ENCODE data around the gene RRAD. TPM values are rescaled to one million over a fixed set of nuclear protein-coding genes. Genes with fewer than 3 reads are reported as not detected.
A peak's percentile ranks its signal among the peaks of the same experiment; 100 is the strongest.
"Not testable (repeated sequence)": the region's sequence is repeated elsewhere in the genome, so short reads cannot be mapped to it uniquely, and the experiment has no call there.

RRAD gene
- total and polyA plus RNA-seq, 7 donors = 164 to 2,869 (median 304) TPM

- TF ChIP-seq CTCF (IDR thresholded peaks at IDR 0.05) = no peak
- Histone ChIP-seq H3K4me1 (peaks cover 22% of the 10 kb centered on the region), H3K27ac (no peak overlapping the region), H3K36me3 (ENCODE audit: insufficient read depth in 1 of 2, low read depth in 1 of 2) (peaks cover 3 to 67% of the 10 kb centered on the region in 2 donors), H3K9me3 (no peaks in the 10 kb centered on the region), H3K27me3 (ENCODE audit: insufficient read depth in 3 of 3, low read length in 2 of 3) (no peaks in the 10 kb centered on the region), H3K4me3 (peak overlapping the region; percentile 91)
- intact Hi-C loops (cut with DNase I) = no loop called here
- ATAC-seq (no peak), DNase-seq (peak in 1 of 2 donors; percentile 27)
- WGBS, 3 donors = 85 to 89% (median 88%) methylated on average over 10 of the region's 10 CpGs
These were observed 12.5 kb upstream of the RRAD start for GRCh38 chr16:66937725-66938337.

GRCh38 chr16:66936889-66937554, 11.7 kb upstream of the RRAD start:
- no peak for ATAC-seq
- Histone ChIP-seq H3K9me3 (no peaks in the 10 kb centered on the region), H3K27ac (peak overlapping the region; percentile 91), H3K36me3 (ENCODE audit: insufficient read depth in 1 of 2, low read depth in 1 of 2) (peaks cover 0 to 67% of the 10 kb centered on the region in 2 donors), H3K4me1 (peaks cover 26% of the 10 kb centered on the region), H3K27me3 (ENCODE audit: insufficient read depth in 3 of 3, low read length in 2 of 3) (no peaks in the 10 kb centered on the region), H3K4me3 (peak overlapping the region; percentile 91)
- no peak for TF ChIP-seq CTCF (IDR thresholded peaks at IDR 0.05)
- DNase-seq = peak in 1 of 2 donors; percentile 22
- WGBS, 3 donors = 69 to 83% (median 77%) methylated on average over 4 of the region's 4 CpGs
- intact Hi-C loops (cut with DNase I) = no loop called here

- TF ChIP-seq CTCF (IDR thresholded peaks at IDR 0.05) = no peak
- ATAC-seq = no peak
- H3K4me3 ChIP-seq = peak overlapping the region; percentile 91
- H3K4me1 ChIP-seq = peaks cover 28% of the 10 kb centered on the region
- H3K9me3 ChIP-seq = no peaks in the 10 kb centered on the region
- peaks cover 0 to 65% of the 10 kb centered on the region in 2 donors for H3K36me3 ChIP-seq (ENCODE audit: insufficient read depth in 1 of 2, low read depth in 1 of 2)
- 55 to 69% (median 56%) methylated on average over 6 of the region's 6 CpGs for WGBS, 3 donors
- intact Hi-C loops (cut with DNase I) = no loop called here
- H3K27ac ChIP-seq = peak overlapping the region; percentile 91
- H3K27me3 ChIP-seq (ENCODE audit: insufficient read depth in 3 of 3, low read length in 2 of 3) = no peaks in the 10 kb centered on the region
- DNase-seq = peak in 1 of 2 donors; percentile 10
These were observed 11.1 kb upstream of the RRAD start for GRCh38 chr16:66936462-66936861.

- Histone ChIP-seq H3K27me3 (ENCODE audit: insufficient read depth in 3 of 3, low read length in 2 of 3) (no peaks in the 10 kb centered on the region), H3K4me1 (peaks cover 30% of the 10 kb centered on the region), H3K27ac (peak within 1 kb of the TSS; percentile 91), H3K4me3 (peak within 1 kb of the TSS; percentile 91), H3K9me3 (no peaks in the 10 kb centered on the region), H3K36me3 (ENCODE audit: insufficient read depth in 1 of 2, low read depth in 1 of 2) (peaks cover 0 to 55% of the 10 kb centered on the region in 2 donors)
- 17 to 22% (median 20%) methylated on average over 39 to 44 of the region's 44 CpGs for WGBS, 3 donors
- no peak for TF ChIP-seq CTCF (IDR thresholded peaks at IDR 0.05)
- peak; percentile 58 to 79 for DNase-seq
- intact Hi-C loops (cut with DNase I) = no loop called here
- ATAC-seq = peak; percentile 41 to 71 (median 64)
These were observed 10.1 kb upstream of the RRAD start, which contains the start of gene CES2 for GRCh38 chr16:66935314-66936011. Gene CES2, plus strand, starts transcription at chr16:66935516. Its CDS starts 120 bp downstream, at chr16:66935636.

GRCh38 chr16:66934839-66935313, 9.5 kb upstream of the RRAD start:
- intact Hi-C loops (cut with DNase I) = loop anchor here in 1 of 2 donors (5.0 kb wide), 1 partner anchor 38 kb away; no protein-coding TSS in a partner anchor
- Histone ChIP-seq H3K4me1 (peaks cover 36% of the 10 kb centered on the region), H3K36me3 (ENCODE audit: insufficient read depth in 1 of 2, low read depth in 1 of 2) (peaks cover 0 to 49% of the 10 kb centered on the region in 2 donors), H3K27ac (peak overlapping the region; percentile 91), H3K4me3 (peak overlapping the region; percentile 91)
- WGBS, 3 donors = 0 to 1% (median 0%) methylated on average over 15 to 19 of the region's 24 CpGs
- not testable (repeated sequence) for DNase-seq; H3K27me3 ChIP-seq (ENCODE audit: insufficient read depth in 3 of 3, low read length in 2 of 3); H3K9me3 ChIP-seq
- ATAC-seq = peak in 2 of 4 donors; percentile 0 to 1
